Effector memory CD4-positive, alpha-beta T cell (primary cell): Measurements from ENCODE around the gene LTBP2.

Source experiments
- DNase-seq, 3 donors: peaks; one replicate each; pipeline ENCODE4 v3.0.0-alpha.2; 2020
- H3K27ac ChIP-seq: 2 replicates; pipeline ENCODE4 v1.7.0; 2013; ENCODE audit warnings: mild to moderate bottlenecking, low read length, moderate library complexity; ENCODE audit not compliant: insufficient read depth, poor library complexity, severe bottlenecking
- H3K27me3 ChIP-seq: replicated peaks from 2 replicates; pipeline ENCODE4 v1.7.0; 2013; ENCODE audit warnings: mild to moderate bottlenecking, low read length; ENCODE audit not compliant: insufficient read depth, control insufficient read depth, poor library complexity, severe bottlenecking
- H3K36me3 ChIP-seq: 2 replicates; pipeline ENCODE4 v1.7.0; 2013; ENCODE audit warnings: mild to moderate bottlenecking, low read length, moderate library complexity; ENCODE audit not compliant: control insufficient read depth, insufficient read depth
- H3K4me1 ChIP-seq: 2 replicates; pipeline ENCODE4 v1.7.0; 2013; ENCODE audit warnings: low read length, mild to moderate bottlenecking; ENCODE audit not compliant: control insufficient read depth, insufficient read depth, poor library complexity, severe bottlenecking
- H3K4me3 ChIP-seq: 2 replicates; pipeline ENCODE4 v1.7.0; 2013; ENCODE audit warnings: low read length, low read depth, mild to moderate bottlenecking; ENCODE audit not compliant: insufficient read depth, poor library complexity, severe bottlenecking
- H3K9me3 ChIP-seq: 2 replicates; pipeline ENCODE4 v1.7.0; 2013; ENCODE audit warnings: mild to moderate bottlenecking, low read length, moderate library complexity; ENCODE audit not compliant: control insufficient read depth

LTBP2 gene

GRCh38 chr14:74605531-74606223, 6.4 kb downstream of the LTBP2 start:
- Histone ChIP-seq H3K27ac (no peak overlapping the region), H3K4me3 (no peak overlapping the region), H3K27me3 (no peaks in the 10 kb centered on the region), H3K9me3 (no peaks in the 10 kb centered on the region), H3K4me1 (no peaks in the 10 kb centered on the region), H3K36me3 (no peaks in the 10 kb centered on the region)
- DNase-seq, result no peak

- no peaks in the 10 kb centered on the region for H3K4me1 ChIP-seq
- no peaks in the 10 kb centered on the region for H3K36me3 ChIP-seq
- no peaks in the 10 kb centered on the region for H3K9me3 ChIP-seq
- no peaks in the 10 kb centered on the region for H3K27me3 ChIP-seq
- H3K27ac ChIP-seq, result no peak overlapping the region
- DNase-seq, result no peak
- H3K4me3 ChIP-seq, result no peak overlapping the region
Observed at GRCh38 chr14:74604911-74605310, 7.1 kb downstream of the LTBP2 start.

- Histone ChIP-seq H3K4me3 (no peak overlapping the region), H3K9me3 (no peaks in the 10 kb centered on the region), H3K4me1 (no peaks in the 10 kb centered on the region), H3K27ac (no peak overlapping the region), H3K27me3 (no peaks in the 10 kb centered on the region), H3K36me3 (no peaks in the 10 kb centered on the region)
- no peak for DNase-seq
Observed at GRCh38 chr14:74604157-74604556, 7.9 kb downstream of the LTBP2 start.

GRCh38 chr14:74601982-74602381, 10.1 kb downstream of the LTBP2 start:
- Histone ChIP-seq H3K4me1 (no peaks in the 10 kb centered on the region), H3K9me3 (no peaks in the 10 kb centered on the region), H3K27me3 (no peaks in the 10 kb centered on the region), H3K4me3 (no peak overlapping the region), H3K36me3 (no peaks in the 10 kb centered on the region), H3K27ac (no peak overlapping the region)
- DNase-seq, result no peak

- no peak overlapping the region for H3K27ac ChIP-seq
Observed at GRCh38 chr14:74599946-74600345, 12.1 kb downstream of the LTBP2 start.

GRCh38 chr14:74599321-74599761, 12.7 kb downstream of the LTBP2 start:
- Histone ChIP-seq H3K4me3 (no peak overlapping the region), H3K4me1 (no peaks in the 10 kb centered on the region), H3K36me3 (no peaks in the 10 kb centered on the region), H3K9me3 (no peaks in the 10 kb centered on the region), H3K27me3 (no peaks in the 10 kb centered on the region), H3K27ac (no peak overlapping the region)
- DNase-seq, result no peak

More at GRCh38 chr14:74599946-74600345, 12.1 kb downstream of the LTBP2 start:
- DNase-seq, result no peak
- Histone ChIP-seq H3K27me3 (no peaks in the 10 kb centered on the region), H3K9me3 (no peaks in the 10 kb centered on the region), H3K36me3 (no peaks in the 10 kb centered on the region), H3K4me1 (no peaks in the 10 kb centered on the region), H3K4me3 (no peak overlapping the region)

- no peaks in the 10 kb centered on the region for H3K36me3 ChIP-seq
- no peaks in the 10 kb centered on the region for H3K27me3 ChIP-seq
- DNase-seq, result no peak
- no peak overlapping the region for H3K27ac ChIP-seq
- no peaks in the 10 kb centered on the region for H3K4me1 ChIP-seq
- no peak overlapping the region for H3K4me3 ChIP-seq
- H3K9me3 ChIP-seq, result no peaks in the 10 kb centered on the region
Observed at GRCh38 chr14:74596741-74597450, 15.1 kb downstream of the LTBP2 start.

- no peaks in the 10 kb centered on the region for H3K27me3 ChIP-seq
- H3K9me3 ChIP-seq, result no peaks in the 10 kb centered on the region
- H3K4me1 ChIP-seq, result no peaks in the 10 kb centered on the region
- no peaks in the 10 kb centered on the region for H3K36me3 ChIP-seq
- H3K27ac ChIP-seq, result no peak overlapping the region
- DNase-seq, result no peak
- H3K4me3 ChIP-seq, result no peak overlapping the region
Observed at GRCh38 chr14:74595006-74595735, 16.9 kb downstream of the LTBP2 start.

GRCh38 chr14:74594606-74595005, 17.4 kb downstream of the LTBP2 start:
- no peaks in the 10 kb centered on the region for H3K9me3 ChIP-seq
- no peaks in the 10 kb centered on the region for H3K27me3 ChIP-seq
- no peak overlapping the region for H3K4me3 ChIP-seq
- no peaks in the 10 kb centered on the region for H3K4me1 ChIP-seq
- H3K27ac ChIP-seq, result no peak overlapping the region
- DNase-seq, result no peak
- no peaks in the 10 kb centered on the region for H3K36me3 ChIP-seq

GRCh38 chr14:74594029-74594428, 18.0 kb downstream of the LTBP2 start:
- no peak overlapping the region for H3K4me3 ChIP-seq

More at GRCh38 chr14:74594029-74594428, 18.0 kb downstream of the LTBP2 start:
- no peak for DNase-seq
- H3K9me3 ChIP-seq, result no peaks in the 10 kb centered on the region
- H3K4me1 ChIP-seq, result no peaks in the 10 kb centered on the region
- no peaks in the 10 kb centered on the region for H3K27me3 ChIP-seq
- no peak overlapping the region for H3K27ac ChIP-seq
- H3K36me3 ChIP-seq, result no peaks in the 10 kb centered on the region
